Ishikawa (cell line): ENCODE measurements around the gene UBXN10.

ENCODE experiments used
- CEBPB ChIP-seq: IDR thresholded peaks from 2 replicates; pipeline ENCODE4 v1.6.1; 2012
- CREB1 ChIP-seq: IDR thresholded peaks from 2 replicates; pipeline ENCODE4 v1.6.1; 2012; ENCODE audit warnings: low read depth
- EGR1 ChIP-seq: IDR thresholded peaks from 2 replicates; pipeline ENCODE4 v1.6.1; 2012
- EP300 ChIP-seq: IDR thresholded peaks from 2 replicates; pipeline ENCODE4 v1.6.1; 2012; ENCODE audit warnings: borderline replicate concordance
- FOXM1 ChIP-seq: IDR thresholded peaks from 2 replicates; pipeline ENCODE4 v1.6.1; 2012; ENCODE audit warnings: low read depth, borderline replicate concordance
- MAX ChIP-seq: IDR thresholded peaks from 2 replicates; pipeline ENCODE4 v1.6.1; 2012
- NFIC ChIP-seq: IDR thresholded peaks from 2 replicates; pipeline ENCODE4 v1.6.1; 2012
- RAD21 ChIP-seq: IDR thresholded peaks from 2 replicates; pipeline ENCODE4 v1.6.1; 2012; ENCODE audit warnings: low read depth
- REST ChIP-seq: IDR thresholded peaks from 2 replicates; pipeline ENCODE4 v1.6.1; 2012; ENCODE audit warnings: low read depth, mild to moderate bottlenecking
- TAF1 ChIP-seq: IDR thresholded peaks from 2 replicates; pipeline ENCODE4 v1.6.1; 2012; ENCODE audit warnings: low read depth, mild to moderate bottlenecking
- TCF12 ChIP-seq: IDR thresholded peaks from 2 replicates; pipeline ENCODE4 v1.6.1; 2012; ENCODE audit warnings: low read depth
- TEAD4 ChIP-seq: IDR thresholded peaks from 2 replicates; pipeline ENCODE4 v1.6.1; 2012
- USF1 ChIP-seq: IDR thresholded peaks from 2 replicates; pipeline ENCODE4 v1.6.1; 2012
- YY1 ChIP-seq: IDR thresholded peaks from 2 replicates; pipeline ENCODE4 v1.6.1; 2012; ENCODE audit warnings: low read depth
- ZBTB7A ChIP-seq: IDR thresholded peaks from 2 replicates; pipeline ENCODE4 v1.6.1; 2012; ENCODE audit warnings: low read depth

UBXN10 gene

GRCh38 chr1:20147846-20148570 lies 37.9 kb upstream of the UBXN10 start:
- TF ChIP-seq EP300 (no peak), FOXM1 (no peak), TAF1 (no peak), NFIC (no peak), RAD21 (no peak), USF1 (no peak)

DNA sequence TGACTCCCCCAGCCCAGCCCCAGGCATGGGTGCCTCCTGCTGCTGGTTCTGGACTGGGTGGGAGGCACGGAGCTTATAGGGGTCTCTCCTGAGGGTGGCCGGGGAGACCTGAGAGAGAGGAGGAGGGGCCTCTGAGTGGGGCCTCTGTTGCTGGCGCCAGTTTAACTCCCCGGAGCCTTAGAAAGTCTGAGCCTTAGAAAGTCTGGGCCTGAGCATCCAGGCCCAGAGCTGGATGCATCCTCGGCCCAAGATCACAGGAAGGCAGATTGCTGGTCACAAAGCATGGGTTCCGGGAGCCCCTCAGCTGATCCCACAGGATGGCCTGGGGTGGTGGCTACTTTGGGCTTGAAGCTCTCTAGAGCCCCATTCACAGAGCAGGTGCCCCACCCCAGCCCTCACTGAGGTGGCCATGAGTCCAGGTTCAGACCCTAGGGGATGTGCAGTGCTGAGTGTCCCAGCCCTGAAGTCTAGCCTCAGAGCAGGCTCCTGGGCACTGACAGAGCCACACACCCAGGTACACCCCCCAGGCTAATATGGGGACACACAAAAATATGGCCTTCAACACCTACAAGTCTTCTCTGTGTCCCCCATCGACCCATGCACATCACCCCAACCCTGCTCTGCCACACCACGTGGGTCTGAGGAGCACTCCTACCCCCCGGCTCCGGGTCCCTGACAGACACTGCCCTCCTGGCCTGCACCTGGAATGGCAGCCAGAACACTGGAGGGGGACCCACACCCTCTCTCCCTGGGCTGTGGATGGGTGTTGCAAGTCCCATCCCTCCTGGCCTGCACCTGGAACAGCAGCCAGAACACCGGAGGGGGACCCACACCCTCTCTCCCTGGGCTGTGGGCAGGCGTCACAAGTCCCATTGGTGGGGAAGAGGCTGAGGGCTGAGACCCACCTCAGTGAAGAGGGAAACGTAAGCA lies 37.1 kb upstream of the UBXN10 start:
- TF ChIP-seq FOXM1 (no peak), EGR1 (no peak), NFIC (no peak), CREB1 (no peak), RAD21 (no peak), TAF1 (no peak)

- no peak for TF ChIP-seq YY1
- no peak for TF ChIP-seq RAD21
- TF ChIP-seq ZBTB7A = no peak
- no peak for TF ChIP-seq USF1
- TF ChIP-seq REST = no peak
- no peak for TF ChIP-seq EP300
- no peak for TF ChIP-seq FOXM1
- no peak for TF ChIP-seq CEBPB
- no peak for TF ChIP-seq TAF1
- no peak for TF ChIP-seq NFIC
- TF ChIP-seq EGR1 = no peak
- no peak for TF ChIP-seq TCF12
- no peak for TF ChIP-seq MAX
- TF ChIP-seq TEAD4 = no peak
- TF ChIP-seq CREB1 = no peak
Observed at GRCh38 chr1:20149601-20150325, 36.1 kb upstream of the UBXN10 start.

DNA sequence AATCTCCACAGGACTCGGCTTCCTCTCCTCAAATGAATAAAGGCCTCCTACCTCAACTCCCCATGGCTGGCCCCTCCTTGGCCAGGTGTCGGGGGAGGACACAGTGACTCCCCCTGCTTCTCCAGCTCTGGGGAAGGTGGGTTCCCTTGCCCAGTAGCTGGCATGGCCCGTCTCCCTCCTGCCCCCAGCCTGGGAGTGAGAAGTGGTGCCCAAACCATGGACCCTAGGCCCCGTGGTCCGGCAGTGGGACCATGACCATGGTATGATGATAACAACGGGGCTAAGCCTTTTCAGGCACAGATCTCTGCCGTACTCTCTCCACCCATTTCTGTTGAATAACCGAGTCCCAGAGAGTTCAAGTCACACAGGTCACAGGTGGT lies 35.6 kb upstream of the UBXN10 start:
- TF ChIP-seq REST (no peak), TEAD4 (no peak), CREB1 (no peak), TAF1 (no peak), NFIC (no peak), RAD21 (no peak), CEBPB (no peak), FOXM1 (no peak), EGR1 (no peak), USF1 (no peak), TCF12 (no peak), MAX (no peak), EP300 (no peak), ZBTB7A (no peak)
